ENCODE measurements around the gene FILIP1L. TPM values are rescaled to one million over a fixed set of nuclear protein-coding genes. Genes with fewer than 3 reads are reported as not detected.
A peak's percentile ranks its signal among the peaks of the same experiment; 100 is the strongest.

The FILIP1L gene
- total and polyA plus RNA-seq, 2 donors, result 75.1 to 103 TPM

GRCh38 chr3:99928771-99929744 is 185.2 kb downstream of the FILIP1L start:
- no peak for DNase-seq (ENCODE audit: extremely low spot score)
- H3K27ac ChIP-seq (ENCODE audit: low read depth), result peak overlapping the region; percentile 57
- WGBS, result 44% methylated on average over 7 of the region's 7 CpGs
- no peaks in the 10 kb centered on the region for H3K36me3 ChIP-seq (ENCODE audit: insufficient read depth)
- no peak overlapping the region for H3K4me3 ChIP-seq (ENCODE audit: low read depth, low read length)
- H3K4me1 ChIP-seq (ENCODE audit: insufficient read depth), result no peaks in the 10 kb centered on the region

DNA sequence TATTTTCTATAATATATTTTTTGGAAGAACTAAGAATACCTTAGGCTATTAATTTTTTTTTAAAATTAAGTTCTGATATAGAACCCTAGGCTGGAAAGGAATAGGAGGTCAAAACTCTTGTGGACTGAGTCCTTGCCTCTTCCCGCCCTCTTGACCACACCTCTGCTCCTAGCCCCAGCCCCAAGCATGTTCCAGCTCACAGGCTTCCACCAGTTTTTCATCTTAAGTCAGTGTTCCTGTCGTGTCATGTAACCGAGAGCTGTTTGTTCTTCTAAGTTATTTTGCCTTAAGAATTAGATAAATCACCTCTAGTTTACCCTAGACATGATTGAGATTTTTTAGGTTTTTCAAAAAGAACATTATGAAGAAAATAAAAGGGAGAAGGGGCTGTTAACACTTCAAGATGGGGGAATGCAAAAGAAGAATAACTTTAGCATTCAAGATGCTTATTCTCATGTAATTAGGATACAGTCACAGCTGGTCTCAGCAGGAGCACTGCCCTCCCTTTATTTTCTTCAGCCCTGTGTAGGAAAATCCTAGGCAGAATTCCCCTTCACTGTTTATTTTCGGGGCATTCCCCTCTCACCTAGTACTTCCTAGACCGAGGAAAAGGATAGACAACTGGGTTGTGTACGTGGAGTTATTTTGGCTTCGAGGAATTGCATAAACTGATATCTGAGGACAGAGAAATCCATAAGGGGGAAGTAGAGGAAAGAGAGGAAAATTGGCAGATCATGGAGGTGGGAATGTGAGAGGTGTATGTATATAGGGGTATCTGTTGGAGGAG is 186.4 kb downstream of the FILIP1L start:
- Histone ChIP-seq H3K4me1 (ENCODE audit: insufficient read depth) (no peaks in the 10 kb centered on the region), H3K4me3 (ENCODE audit: low read depth, low read length) (no peak overlapping the region), H3K36me3 (ENCODE audit: insufficient read depth) (no peaks in the 10 kb centered on the region), H3K27ac (ENCODE audit: low read depth) (peak overlapping the region; percentile 57)
- DNase-seq (ENCODE audit: extremely low spot score), result no peak
- WGBS, result 54% methylated on average over 7 of the region's 7 CpGs

DNA sequence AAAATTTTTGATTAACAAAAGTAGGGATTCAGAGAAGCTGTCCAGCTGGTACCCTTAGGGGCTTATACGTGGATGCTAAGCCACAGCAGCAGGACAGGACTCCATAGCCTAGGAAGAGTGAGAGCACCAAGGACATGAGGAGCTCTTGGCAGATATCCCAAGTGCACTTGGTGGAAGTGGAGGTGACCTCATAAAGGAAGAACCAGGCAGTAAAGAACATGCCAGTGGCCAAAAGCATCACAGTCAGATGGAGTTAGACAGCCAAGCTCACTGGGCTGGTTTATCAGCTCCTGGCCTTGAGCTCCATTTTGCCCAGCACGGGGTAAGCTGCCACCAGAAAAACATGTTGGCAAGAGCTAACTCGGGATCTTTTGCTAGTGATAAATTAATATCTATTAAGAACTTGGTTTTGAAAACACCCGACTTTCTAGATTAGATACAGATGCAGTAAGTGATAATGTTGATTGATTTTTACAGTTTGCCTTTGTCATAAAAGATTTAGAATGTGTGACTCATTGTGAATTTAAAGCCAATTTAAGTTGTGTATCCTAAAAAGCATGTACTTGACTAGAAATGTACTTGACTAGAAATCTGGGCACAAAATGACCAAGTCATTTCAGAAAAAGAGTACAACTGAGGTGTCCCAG is 188.6 kb downstream of the FILIP1L start:
- no peaks in the 10 kb centered on the region for H3K4me1 ChIP-seq (ENCODE audit: insufficient read depth)
- DNase-seq (ENCODE audit: extremely low spot score), result no peak
- H3K4me3 ChIP-seq (ENCODE audit: low read depth, low read length), result no peak overlapping the region
- no peak overlapping the region for H3K27ac ChIP-seq (ENCODE audit: low read depth)
- H3K36me3 ChIP-seq (ENCODE audit: insufficient read depth), result no peaks in the 10 kb centered on the region
- 32% methylated on average over 4 of the region's 4 CpGs for WGBS

- no peak for DNase-seq (ENCODE audit: extremely low spot score)
- Histone ChIP-seq H3K4me1 (ENCODE audit: insufficient read depth) (no peaks in the 10 kb centered on the region), H3K27ac (ENCODE audit: low read depth) (no peak overlapping the region), H3K4me3 (ENCODE audit: low read depth, low read length) (no peak overlapping the region), H3K36me3 (ENCODE audit: insufficient read depth) (no peaks in the 10 kb centered on the region)
Observed at GRCh38 chr3:99923873-99924272, 190.4 kb downstream of the FILIP1L start.

GRCh38 chr3:99921986-99922385 is 192.3 kb downstream of the FILIP1L start:
- Histone ChIP-seq H3K4me1 (ENCODE audit: insufficient read depth) (no peaks in the 10 kb centered on the region), H3K4me3 (ENCODE audit: low read depth, low read length) (no peak overlapping the region), H3K36me3 (ENCODE audit: insufficient read depth) (no peaks in the 10 kb centered on the region), H3K27ac (ENCODE audit: low read depth) (no peak overlapping the region)
- no peak for DNase-seq (ENCODE audit: extremely low spot score)
- 95% methylated on average over 1 of the region's 1 CpG for WGBS

DNA sequence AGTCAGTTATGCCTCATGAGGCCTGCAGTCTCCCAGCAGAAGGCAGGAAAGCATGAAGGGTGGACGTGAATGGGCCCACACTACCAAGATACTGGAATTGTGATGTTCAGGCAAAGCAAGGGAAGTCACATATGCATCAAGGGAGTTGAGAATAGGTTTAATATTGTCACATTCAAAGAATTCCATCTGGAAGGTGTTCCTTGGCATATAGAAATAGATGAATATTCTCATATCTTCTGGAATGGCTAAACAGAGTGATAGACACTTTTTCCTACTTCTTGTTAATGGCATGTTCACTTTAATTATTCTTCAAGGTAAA is 193.0 kb downstream of the FILIP1L start:
- 96% methylated on average over 1 of the region's 1 CpG for WGBS
- DNase-seq (ENCODE audit: extremely low spot score), result no peak
- H3K4me3 ChIP-seq (ENCODE audit: low read depth, low read length), result no peak overlapping the region
- H3K4me1 ChIP-seq (ENCODE audit: insufficient read depth), result no peaks in the 10 kb centered on the region
- H3K36me3 ChIP-seq (ENCODE audit: insufficient read depth), result no peaks in the 10 kb centered on the region
- H3K27ac ChIP-seq (ENCODE audit: low read depth), result peak overlapping the region; percentile 55

- 45% methylated on average over 10 of the region's 10 CpGs for WGBS
- no peak for DNase-seq (ENCODE audit: extremely low spot score)
- no peak overlapping the region for H3K4me3 ChIP-seq (ENCODE audit: low read depth, low read length)
- H3K4me1 ChIP-seq (ENCODE audit: insufficient read depth), result no peaks in the 10 kb centered on the region
- peak overlapping the region; percentile 55 for H3K27ac ChIP-seq (ENCODE audit: low read depth)
- no peaks in the 10 kb centered on the region for H3K36me3 ChIP-seq (ENCODE audit: insufficient read depth)
Observed at GRCh38 chr3:99920481-99921376, 193.6 kb downstream of the FILIP1L start.

- DNase-seq (ENCODE audit: extremely low spot score), result no peak
- no peak overlapping the region for H3K27ac ChIP-seq (ENCODE audit: low read depth)
- no peaks in the 10 kb centered on the region for H3K4me1 ChIP-seq (ENCODE audit: insufficient read depth)
- H3K4me3 ChIP-seq (ENCODE audit: low read depth, low read length), result no peak overlapping the region
- H3K36me3 ChIP-seq (ENCODE audit: insufficient read depth), result no peaks in the 10 kb centered on the region
Observed at GRCh38 chr3:99919694-99920093, 194.6 kb downstream of the FILIP1L start.

DNA sequence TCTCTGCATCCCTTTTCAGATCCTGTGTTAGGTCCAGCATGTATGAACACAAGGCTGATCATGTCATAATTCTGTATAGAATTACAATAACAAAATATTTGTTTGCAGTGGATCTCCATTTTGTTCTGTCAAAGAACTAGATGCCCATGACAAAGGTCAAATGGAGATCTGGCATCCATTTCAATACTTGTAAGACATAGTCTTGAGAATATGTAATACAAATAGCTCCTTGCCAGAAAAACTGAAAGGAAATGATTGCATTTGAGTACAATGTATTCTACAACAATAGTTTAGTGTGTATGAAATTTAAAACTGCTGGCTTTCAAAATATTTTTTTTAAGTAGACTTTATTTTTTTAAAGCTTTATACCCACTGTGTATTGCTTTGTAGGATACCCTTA is 195.6 kb downstream of the FILIP1L start:
- no peak overlapping the region for H3K4me3 ChIP-seq (ENCODE audit: low read depth, low read length)
- no peaks in the 10 kb centered on the region for H3K36me3 ChIP-seq (ENCODE audit: insufficient read depth)
- no peak overlapping the region for H3K27ac ChIP-seq (ENCODE audit: low read depth)
- no peak for DNase-seq (ENCODE audit: extremely low spot score)
- no peaks in the 10 kb centered on the region for H3K4me1 ChIP-seq (ENCODE audit: insufficient read depth)

DNA sequence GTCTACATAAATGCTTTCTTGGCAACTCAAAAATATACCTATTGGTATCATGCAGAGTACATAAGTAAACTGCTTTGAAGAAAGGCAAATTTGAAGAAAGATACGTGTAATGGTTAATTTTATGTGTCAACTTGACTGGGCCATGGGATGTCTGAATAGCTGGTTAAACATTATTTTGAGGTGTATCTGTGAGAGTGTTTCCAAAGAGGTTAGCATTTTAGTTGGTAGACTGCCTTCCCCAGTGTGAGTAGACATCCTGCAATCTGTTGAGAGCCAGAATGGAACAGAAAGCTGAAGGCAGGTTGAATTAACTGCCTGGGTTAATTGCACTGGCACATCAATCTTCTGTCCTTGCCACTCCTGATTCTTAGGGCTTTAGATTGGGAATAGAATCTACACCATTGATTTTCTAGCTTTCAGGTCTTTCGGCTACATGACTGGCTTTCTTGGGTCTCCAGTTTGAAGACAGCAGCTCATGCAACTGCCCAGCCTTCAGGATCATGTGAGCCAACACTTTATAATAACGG is 198.3 kb downstream of the FILIP1L start:
- Histone ChIP-seq H3K36me3 (ENCODE audit: insufficient read depth) (no peaks in the 10 kb centered on the region), H3K27ac (ENCODE audit: low read depth) (no peak overlapping the region), H3K4me1 (ENCODE audit: insufficient read depth) (no peaks in the 10 kb centered on the region), H3K4me3 (ENCODE audit: low read depth, low read length) (no peak overlapping the region)
- WGBS, result 95% methylated on average over 3 of the region's 3 CpGs
- DNase-seq (ENCODE audit: extremely low spot score), result no peak

DNA sequence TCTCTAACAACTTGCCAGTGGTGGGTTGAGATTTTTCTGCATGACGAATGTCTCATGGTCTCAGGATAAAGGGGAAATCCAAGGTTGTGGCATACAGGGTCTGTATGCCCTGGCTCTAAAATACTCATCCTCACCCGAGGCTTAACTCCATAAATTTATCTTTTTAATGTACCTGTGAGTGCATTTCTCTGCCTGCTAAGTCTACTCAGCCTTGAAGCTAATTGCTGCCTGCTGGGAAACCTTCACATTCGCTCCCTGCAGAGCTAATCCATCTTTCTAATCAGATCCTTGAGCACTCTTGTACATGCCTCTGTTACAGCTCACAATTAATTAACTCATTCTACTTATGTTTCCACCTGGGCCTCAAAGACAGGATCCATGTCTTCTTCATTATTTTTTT is 202.9 kb downstream of the FILIP1L start:
- Histone ChIP-seq H3K36me3 (ENCODE audit: insufficient read depth) (no peaks in the 10 kb centered on the region), H3K4me1 (ENCODE audit: insufficient read depth) (no peaks in the 10 kb centered on the region), H3K27ac (ENCODE audit: low read depth) (no peak overlapping the region), H3K4me3 (ENCODE audit: low read depth, low read length) (no peak overlapping the region)
- no peak for DNase-seq (ENCODE audit: extremely low spot score)
- WGBS, result 66% methylated on average over 3 of the region's 3 CpGs

GRCh38 chr3:99910752-99911290 is 203.5 kb downstream of the FILIP1L start:
- Histone ChIP-seq H3K27ac (ENCODE audit: low read depth) (no peak overlapping the region), H3K4me3 (ENCODE audit: low read depth, low read length) (no peak overlapping the region), H3K4me1 (ENCODE audit: insufficient read depth) (no peaks in the 10 kb centered on the region), H3K36me3 (ENCODE audit: insufficient read depth) (no peaks in the 10 kb centered on the region)
- DNase-seq (ENCODE audit: extremely low spot score), result no peak
- WGBS, result 58% methylated on average over 4 of the region's 4 CpGs

Data from urinary bladder (tissue), 4 donors.